Endodermal cell (in vitro differentiated cells): Measurements from ENCODE around the gene ASTN2. TPM values are rescaled to one million over a fixed set of nuclear protein-coding genes. Genes with fewer than 3 reads are reported as not detected.

Experiments
- DNase-seq: peaks from one replicate; pipeline ENCODE4 v3.0.0-alpha.2; 2017
- H3K27ac ChIP-seq: 2 replicates; pipeline ENCODE4 v1.5.1; 2013; ENCODE audit warnings: mild to moderate bottlenecking, low read depth, low read length, moderate library complexity
- H3K27me3 ChIP-seq: 2 replicates; pipeline ENCODE4 v1.6.1; 2013; ENCODE audit warnings: mild to moderate bottlenecking, low read length, moderate library complexity; ENCODE audit not compliant: insufficient read depth, control insufficient read depth, poor library complexity, severe bottlenecking
- H3K36me3 ChIP-seq: 2 replicates; pipeline ENCODE4 v1.7.0; 2013; ENCODE audit warnings: mild to moderate bottlenecking, low read length, moderate library complexity; ENCODE audit not compliant: control insufficient read depth, insufficient read depth
- H3K4me1 ChIP-seq: one replicate; pipeline ENCODE4 v1.7.0; 2013; ENCODE audit warnings: low read length; ENCODE audit not compliant: control insufficient read depth, insufficient read depth
- H3K4me3 ChIP-seq: 2 replicates; pipeline ENCODE4 v1.5.1; 2013; ENCODE audit warnings: mild to moderate bottlenecking, low read length, moderate library complexity
- H3K9ac ChIP-seq: 2 replicates; pipeline ENCODE4 v1.6.1; 2013; ENCODE audit warnings: mild to moderate bottlenecking, low read length, moderate library complexity; ENCODE audit not compliant: poor library complexity, severe bottlenecking; ENCODE audit errors: extremely low read depth
- H3K9me3 ChIP-seq: 2 replicates; pipeline ENCODE4 v1.6.1; 2013; ENCODE audit warnings: mild to moderate bottlenecking, low read length, moderate library complexity; ENCODE audit not compliant: control insufficient read depth
- H3K27ac Mint-ChIP-seq: 2 replicates; pipeline ENCODE4 v1.8.0; 2020; ENCODE audit warnings: mixed read lengths
- H3K27me3 Mint-ChIP-seq: 2 replicates; pipeline ENCODE4 v1.8.0; 2021; ENCODE audit warnings: mild to moderate bottlenecking, mixed read lengths; ENCODE audit not compliant: insufficient read depth
- H3K36me3 Mint-ChIP-seq: 2 replicates; pipeline ENCODE4 v1.8.0; 2020; ENCODE audit warnings: low read depth, mixed read lengths
- H3K4me1 Mint-ChIP-seq: 2 replicates; pipeline ENCODE4 v1.8.0; 2020; ENCODE audit warnings: mixed read lengths
- H3K4me3 Mint-ChIP-seq: 2 replicates; pipeline ENCODE4 v1.8.0; 2020; ENCODE audit warnings: mild to moderate bottlenecking, moderate library complexity, mixed read lengths
- H3K9me3 Mint-ChIP-seq: 2 replicates; pipeline ENCODE4 v1.8.0; 2020; ENCODE audit warnings: mild to moderate bottlenecking, mixed read lengths
- WGBS, 2 experiments: methylation state at CpG; one replicate each; pipeline versions ENCODE4 v1.1.5 to v1.1.7; 2013; ENCODE audit warnings: missing lambda C conversion rate in 2 of 2, mixed read lengths in 1 of 2; ENCODE audit not compliant: insufficient coverage in 1 of 2, insufficient read length in 1 of 2; 5-methylcytosine and 5-hydroxymethylcytosine counted together
- total RNA-seq, 2 donors: library from RNA; stranded (reverse); fragmentation: NEBNext Ultra II Directional in 1 of 2; extraction: Animal tissue kit (Norgen Biotek cat#: 25700) in 1 of 2; gene quantifications; 2 replicates in 1 of 2; 3 replicates in 1 of 2; pipeline ENCODE4 v1.2.1, GENCODE V29; 2021
- TF ChIP-seq, protein P1 (sequence below): fragments of 200-600 bp; sonication (generic); conservative IDR thresholded peaks from 2 replicates; pipeline ENCODE4 v1.5.0; 2021; ENCODE audit warnings: antibody characterized with exemption, mild to moderate bottlenecking

Gene ASTN2
- total RNA-seq, 2 donors from 2014 or later: 8.9 to 10.4 TPM

DNA sequence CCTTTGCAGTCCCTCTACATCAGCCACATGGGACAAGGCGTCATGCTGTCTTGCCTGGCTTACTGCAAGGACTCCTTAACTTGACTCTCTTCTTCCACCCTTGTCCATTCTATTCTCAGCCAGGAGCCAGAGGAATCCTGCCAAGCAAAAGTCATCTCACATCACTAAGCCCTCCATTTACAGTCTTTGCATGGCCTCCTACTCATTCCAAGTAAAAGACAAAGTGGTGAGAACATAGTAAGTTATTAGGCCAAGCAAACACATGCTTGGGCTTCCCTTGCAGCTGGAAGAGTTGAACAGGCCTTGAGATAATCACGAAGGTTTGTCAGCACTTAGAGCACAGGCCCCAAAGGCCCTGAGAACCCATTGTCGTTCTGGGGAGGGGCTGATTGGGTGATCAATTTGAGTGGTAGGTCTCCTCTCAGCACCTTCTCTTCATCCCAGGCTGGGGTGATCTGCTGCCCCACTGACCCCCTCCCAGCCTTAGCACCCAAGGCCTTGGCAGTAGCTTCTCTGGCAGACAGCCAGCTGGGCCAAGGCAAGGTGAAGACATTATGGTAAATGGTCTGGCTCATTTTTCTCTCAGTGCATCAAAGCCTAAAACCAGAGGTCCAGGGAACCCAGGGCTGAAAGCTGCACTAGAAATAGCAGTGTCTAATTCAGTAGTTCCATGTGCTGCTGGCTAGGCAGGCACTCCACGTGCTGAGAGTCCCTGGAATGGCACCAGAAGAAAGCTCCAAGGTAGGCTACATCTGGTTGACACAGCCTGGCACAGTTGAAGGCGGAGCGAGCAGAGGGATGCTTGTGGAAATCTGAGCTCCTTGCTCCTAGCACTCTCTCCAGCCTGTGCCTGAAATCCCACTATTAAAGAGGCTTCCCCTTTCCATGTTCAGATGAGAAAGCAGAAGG is 121.4 kb downstream of the ASTN2 start:
- H3K27me3 ChIP-seq: no peaks in the 10 kb centered on the region
- TF ChIP-seq, protein P1, sequence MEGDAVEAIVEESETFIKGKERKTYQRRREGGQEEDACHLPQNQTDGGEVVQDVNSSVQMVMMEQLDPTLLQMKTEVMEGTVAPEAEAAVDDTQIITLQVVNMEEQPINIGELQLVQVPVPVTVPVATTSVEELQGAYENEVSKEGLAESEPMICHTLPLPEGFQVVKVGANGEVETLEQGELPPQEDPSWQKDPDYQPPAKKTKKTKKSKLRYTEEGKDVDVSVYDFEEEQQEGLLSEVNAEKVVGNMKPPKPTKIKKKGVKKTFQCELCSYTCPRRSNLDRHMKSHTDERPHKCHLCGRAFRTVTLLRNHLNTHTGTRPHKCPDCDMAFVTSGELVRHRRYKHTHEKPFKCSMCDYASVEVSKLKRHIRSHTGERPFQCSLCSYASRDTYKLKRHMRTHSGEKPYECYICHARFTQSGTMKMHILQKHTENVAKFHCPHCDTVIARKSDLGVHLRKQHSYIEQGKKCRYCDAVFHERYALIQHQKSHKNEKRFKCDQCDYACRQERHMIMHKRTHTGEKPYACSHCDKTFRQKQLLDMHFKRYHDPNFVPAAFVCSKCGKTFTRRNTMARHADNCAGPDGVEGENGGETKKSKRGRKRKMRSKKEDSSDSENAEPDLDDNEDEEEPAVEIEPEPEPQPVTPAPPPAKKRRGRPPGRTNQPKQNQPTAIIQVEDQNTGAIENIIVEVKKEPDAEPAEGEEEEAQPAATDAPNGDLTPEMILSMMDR: no peak
- H3K27ac Mint-ChIP-seq: no peak overlapping the region
- H3K27ac ChIP-seq: no peak overlapping the region
- no peak overlapping the region for H3K4me3 ChIP-seq
- H3K4me3 Mint-ChIP-seq: no peak overlapping the region
- H3K9me3 ChIP-seq: no peaks in the 10 kb centered on the region
- H3K27me3 Mint-ChIP-seq: no peaks in the 10 kb centered on the region
- H3K9me3 Mint-ChIP-seq: no peaks in the 10 kb centered on the region
- 87 to 90% methylated on average over 3 to 6 of the region's 6 CpGs for WGBS, 2 experiments
- no peak overlapping the region for H3K9ac ChIP-seq
- H3K4me1 ChIP-seq: no peaks in the 10 kb centered on the region
- no peak for DNase-seq
- H3K4me1 Mint-ChIP-seq: no peaks in the 10 kb centered on the region
- H3K36me3 ChIP-seq: no peaks in the 10 kb centered on the region
- no peaks in the 10 kb centered on the region for H3K36me3 Mint-ChIP-seq

DNA sequence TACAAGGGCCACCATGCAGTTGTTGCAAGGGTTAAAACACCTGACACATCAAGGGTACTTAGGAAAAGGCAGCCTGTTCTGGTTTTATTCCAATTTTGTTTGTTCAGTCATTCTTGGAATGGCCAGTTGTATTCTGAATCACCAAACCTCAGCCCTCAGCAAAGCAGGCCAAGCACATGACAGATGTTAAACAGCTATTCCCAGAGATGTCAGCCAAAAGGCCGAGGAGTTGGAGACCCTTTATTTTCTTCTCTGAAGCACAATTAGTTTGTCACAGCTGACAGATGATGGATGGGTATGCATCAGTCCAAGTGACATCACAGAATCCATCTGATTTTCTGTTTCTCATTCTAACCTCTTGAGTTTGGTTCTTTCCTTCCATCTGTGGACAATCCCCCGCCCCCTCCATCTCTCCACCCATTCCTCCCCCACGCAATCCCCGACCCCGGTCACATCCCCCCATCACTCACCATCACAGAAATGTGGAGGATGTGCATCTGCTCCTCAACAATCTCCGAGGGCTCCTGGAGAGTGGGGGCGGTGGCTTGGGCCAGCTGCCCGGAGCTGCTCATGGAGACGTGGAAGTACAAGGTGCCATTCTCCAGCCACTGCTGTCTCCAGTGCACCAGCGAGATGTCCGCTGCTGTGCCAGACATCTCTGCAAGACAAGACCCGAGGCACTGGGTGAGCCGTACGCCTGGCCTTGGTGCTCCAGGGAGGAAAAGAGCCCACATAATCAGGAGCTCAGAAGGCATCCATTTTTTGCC is 123.8 kb downstream of the ASTN2 start:
- TF ChIP-seq, protein P1: no peak
- DNase-seq: no peak
- Mint-ChIP-seq H3K27me3 (no peaks in the 10 kb centered on the region), H3K9me3 (no peaks in the 10 kb centered on the region), H3K36me3 (no peaks in the 10 kb centered on the region), H3K4me3 (no peak overlapping the region), H3K4me1 (no peaks in the 10 kb centered on the region), H3K27ac (no peak overlapping the region)
- Histone ChIP-seq H3K4me1 (no peaks in the 10 kb centered on the region), H3K9me3 (no peaks in the 10 kb centered on the region), H3K9ac (no peak overlapping the region), H3K27ac (no peak overlapping the region), H3K27me3 (no peaks in the 10 kb centered on the region), H3K4me3 (no peak overlapping the region), H3K36me3 (no peaks in the 10 kb centered on the region)
- 84 to 96% methylated on average over 10 to 14 of the region's 14 CpGs for WGBS, 2 experiments

DNA sequence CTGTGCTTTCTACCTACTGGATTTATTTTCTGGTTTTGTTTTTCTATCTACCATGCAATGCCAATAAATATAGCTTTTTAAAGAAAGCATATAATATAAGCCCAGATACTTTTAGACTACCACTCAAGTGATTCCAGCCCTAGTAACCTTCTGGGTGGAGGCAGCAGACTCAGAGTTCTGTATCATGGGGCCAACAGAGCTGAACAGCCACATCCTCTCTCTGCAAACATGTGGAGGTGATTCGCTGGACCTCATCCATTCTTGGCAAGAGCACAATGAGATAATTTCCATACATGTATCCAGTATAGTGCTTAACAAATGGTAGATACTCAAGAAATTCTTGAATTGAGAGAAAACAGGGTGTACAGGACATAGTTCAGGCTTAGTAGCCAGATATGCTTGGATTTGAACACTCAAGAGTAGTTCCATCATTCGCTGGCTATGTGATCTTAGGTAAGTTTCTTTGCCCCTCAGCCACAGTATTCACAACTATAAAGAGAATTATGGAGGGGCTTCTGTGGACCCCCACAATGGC is 124.5 kb downstream of the ASTN2 start:
- no peak overlapping the region for H3K9ac ChIP-seq
- TF ChIP-seq, protein P1: no peak
- H3K4me1 Mint-ChIP-seq: no peaks in the 10 kb centered on the region
- no peaks in the 10 kb centered on the region for H3K36me3 ChIP-seq
- WGBS, 2 experiments: 95% methylated on average over 2 of the region's 2 CpGs; no CpG with 5 or more reads in 1 of the 2 experiments
- DNase-seq: no peak
- no peaks in the 10 kb centered on the region for H3K9me3 Mint-ChIP-seq
- H3K36me3 Mint-ChIP-seq: no peaks in the 10 kb centered on the region
- no peak overlapping the region for H3K27ac ChIP-seq
- no peaks in the 10 kb centered on the region for H3K27me3 Mint-ChIP-seq
- no peaks in the 10 kb centered on the region for H3K27me3 ChIP-seq
- no peak overlapping the region for H3K27ac Mint-ChIP-seq
- H3K4me3 ChIP-seq: no peak overlapping the region
- no peak overlapping the region for H3K4me3 Mint-ChIP-seq
- H3K9me3 ChIP-seq: no peaks in the 10 kb centered on the region
- H3K4me1 ChIP-seq: no peaks in the 10 kb centered on the region
